GM19438 (cell line): Measurements from ENCODE around the gene ADRB2.
"Not testable (repeated sequence)": the region's sequence is repeated elsewhere in the genome, so short reads cannot be mapped to it uniquely, and the experiment has no call there.

ENCODE experiments used
- ATAC-seq: cut with Tn5 transposase; IDR thresholded peaks from one replicate; pipeline ENCODE4 v1.9.1; 2021; ENCODE audit warnings: low read depth; ENCODE audit not compliant: unreplicated experiment

Gene ADRB2

GRCh38 chr5:148826053-148826738 is at the start of gene ADRB2:
Gene ADRB2 (plus strand): TSS chr5:148826611. CDS start chr5:148826832, 221 bp downstream.
- ATAC-seq, result peak; percentile 94

- ATAC-seq, result no peak
These were observed 49.6 kb upstream of the ADRB2 start for GRCh38 chr5:148776780-148777179.

- ATAC-seq, result no peak
These were observed 47.5 kb upstream of the ADRB2 start for GRCh38 chr5:148778882-148779281.

- ATAC-seq, result no peak
These were observed 45.7 kb upstream of the ADRB2 start for GRCh38 chr5:148780711-148781110.

- no peak for ATAC-seq
These were observed 44.6 kb upstream of the ADRB2 start for GRCh38 chr5:148781766-148782165.

GRCh38 chr5:148785223-148785622 is 41.2 kb upstream of the ADRB2 start:
- no peak for ATAC-seq

- no peak for ATAC-seq
These were observed 40.0 kb upstream of the ADRB2 start for GRCh38 chr5:148786456-148786855.

GRCh38 chr5:148788636-148789035 is 37.8 kb upstream of the ADRB2 start:
- ATAC-seq, result no peak

GRCh38 chr5:148790545-148791333 is 35.7 kb upstream of the ADRB2 start:
- ATAC-seq, result peak; percentile 16

GRCh38 chr5:148791334-148791667 is 35.1 kb upstream of the ADRB2 start:
- peak; percentile 86 for ATAC-seq

- ATAC-seq, result no peak
These were observed 34.7 kb upstream of the ADRB2 start for GRCh38 chr5:148791696-148792095.

GRCh38 chr5:148792744-148793143 is 33.7 kb upstream of the ADRB2 start:
- no peak for ATAC-seq

- no peak for ATAC-seq
These were observed 33.1 kb upstream of the ADRB2 start for GRCh38 chr5:148793261-148793660.

- ATAC-seq, result no peak
These were observed 32.1 kb upstream of the ADRB2 start for GRCh38 chr5:148794275-148794674.

GRCh38 chr5:148794729-148795561 is 31.5 kb upstream of the ADRB2 start:
- ATAC-seq, result no peak

- ATAC-seq, result no peak
These were observed 29.5 kb upstream of the ADRB2 start for GRCh38 chr5:148796936-148797335.

- no peak for ATAC-seq
These were observed 27.6 kb upstream of the ADRB2 start for GRCh38 chr5:148798786-148799185.

GRCh38 chr5:148799737-148800527 is 26.5 kb upstream of the ADRB2 start:
- ATAC-seq, result no peak

GRCh38 chr5:148801682-148802276 is 24.6 kb upstream of the ADRB2 start:
- ATAC-seq, result no peak

- ATAC-seq, result not testable (repeated sequence)
These were observed 23.0 kb upstream of the ADRB2 start for GRCh38 chr5:148803451-148803850.
